GM21528 (cell line): Measurements from ENCODE around the gene HAUS7.
"Not testable (repeated sequence)": the region's sequence is repeated elsewhere in the genome, so short reads cannot be mapped to it uniquely, and the experiment has no call there.

Experiments
- ATAC-seq: cut with Tn5 transposase; IDR thresholded peaks from one replicate; pipeline ENCODE4 v1.9.1; 2021; ENCODE audit warnings: mild to moderate bottlenecking, moderate library complexity; ENCODE audit not compliant: unreplicated experiment, low FRiP score

The HAUS7 gene

DNA sequence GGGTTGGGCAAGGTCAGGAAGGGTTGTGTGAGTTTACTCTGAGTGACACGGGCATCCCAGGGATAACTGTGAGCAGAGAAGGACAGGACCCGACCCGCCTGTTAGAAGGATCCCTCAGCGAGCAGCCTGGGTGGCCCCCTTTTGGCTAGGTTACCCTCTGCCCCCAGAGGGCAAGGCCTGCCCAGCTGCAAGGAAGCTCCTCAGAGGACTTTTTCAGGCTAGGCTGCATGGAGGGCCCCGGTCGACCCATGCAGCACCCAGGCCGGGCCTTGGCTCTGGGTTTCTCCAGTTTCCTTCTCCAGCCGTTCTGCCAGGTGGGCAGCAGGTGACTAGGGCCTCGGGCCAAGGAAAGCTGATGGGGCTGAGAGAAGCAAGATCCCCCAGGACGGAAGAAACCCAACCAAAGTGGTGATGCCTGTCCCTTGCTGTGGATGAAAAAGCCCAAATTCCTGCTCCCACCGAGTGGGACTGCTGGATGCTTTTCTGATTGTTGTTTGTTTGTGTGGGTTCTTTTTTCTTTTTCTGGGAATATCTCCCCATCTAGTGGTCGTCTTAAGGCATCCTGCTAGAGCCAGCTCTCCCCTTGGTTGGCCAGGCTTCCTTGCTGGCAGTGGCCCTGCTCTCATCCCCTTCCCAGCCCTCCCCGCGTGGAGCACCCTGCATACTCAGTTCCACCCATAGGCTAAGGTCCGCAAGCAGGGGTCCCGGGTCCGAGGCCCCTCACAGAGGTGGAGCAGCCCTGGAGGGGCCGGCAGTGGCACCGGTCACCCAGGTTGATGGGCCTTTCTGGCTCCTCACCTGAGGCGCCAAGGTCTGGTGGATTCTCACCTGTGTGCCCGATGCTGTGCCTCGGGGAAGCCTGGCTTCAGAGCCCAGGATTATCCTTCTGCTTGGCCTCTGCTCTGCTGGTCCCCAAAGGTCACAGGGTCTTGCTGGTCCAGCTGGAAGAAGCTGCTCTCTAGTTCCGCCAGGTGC, 57.3 kb downstream of the HAUS7 start:
- no peak for ATAC-seq

DNA sequence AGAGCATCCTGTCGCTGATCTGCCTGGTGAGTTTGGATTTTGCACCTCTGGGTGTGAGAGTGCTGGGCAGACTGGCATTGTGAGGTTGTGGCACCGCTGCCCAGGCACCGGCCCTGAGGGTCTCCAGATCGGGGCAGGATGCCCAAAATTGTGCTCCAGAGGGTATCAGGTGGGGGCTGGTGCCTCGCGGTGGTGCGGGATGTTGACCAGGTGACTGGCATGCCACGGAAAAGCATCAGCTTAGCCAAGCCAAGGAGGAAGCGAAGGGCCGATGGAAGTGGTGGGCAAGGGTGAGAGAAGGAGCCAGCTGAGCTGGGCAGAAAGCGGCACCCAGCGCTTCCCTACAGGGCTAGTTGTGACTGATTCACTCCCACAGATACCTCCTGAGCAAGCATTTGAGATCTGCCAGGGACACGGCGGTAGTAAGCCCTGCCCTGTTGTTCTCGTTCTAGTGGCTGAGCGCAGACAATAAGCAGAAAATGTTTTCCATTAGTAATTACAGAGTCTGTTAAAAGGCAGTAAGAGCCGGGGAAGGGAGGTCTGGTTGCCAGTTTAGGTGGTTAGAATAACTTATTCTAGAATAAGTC, 58.3 kb downstream of the HAUS7 start:
- no peak for ATAC-seq

DNA sequence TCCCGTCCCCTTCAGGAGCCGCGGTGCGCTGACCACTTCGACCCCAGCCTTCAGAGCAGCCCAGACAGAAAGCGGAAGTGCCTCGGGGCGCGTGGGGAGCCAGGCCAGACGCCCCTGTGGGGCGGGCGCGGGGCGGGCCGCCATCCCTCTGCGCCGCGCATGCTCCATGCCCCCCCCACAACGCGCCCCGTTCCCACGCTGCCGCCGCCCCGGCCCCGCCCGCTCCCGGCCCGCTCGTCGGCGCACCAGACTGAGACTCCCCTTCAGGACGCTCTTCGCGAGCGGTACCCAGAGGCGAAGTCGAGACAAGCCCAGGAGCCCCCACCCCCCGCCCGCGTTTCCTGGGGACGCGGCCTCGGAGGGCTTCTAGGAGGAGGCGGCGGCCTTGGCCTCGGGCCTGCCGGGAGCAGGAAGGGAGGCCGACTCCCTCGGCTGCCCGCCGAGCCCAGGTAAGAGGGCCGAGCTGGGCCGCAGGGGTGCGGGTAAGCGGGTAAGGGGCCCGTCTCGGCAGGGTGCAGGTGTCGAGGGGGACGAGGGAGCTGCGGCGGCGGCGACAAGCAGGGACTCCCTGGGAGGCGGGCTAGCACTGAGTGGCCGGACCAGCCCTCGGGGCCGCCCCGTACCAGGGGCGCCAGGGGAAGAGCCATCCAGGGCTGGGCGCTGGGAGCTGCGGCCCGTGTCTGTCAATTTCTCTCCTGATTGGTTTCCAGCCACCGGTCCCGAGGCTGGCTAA, 59.0 kb downstream of the HAUS7 start, which contains the start of gene ZFP92:
ZFP92 (plus strand) TSS at position 218 of the 733 bp plus-strand sequence. CDS start 6,851 bp downstream, outside the sequence.
- no peak for ATAC-seq

GRCh38 chrX:153410888-153411254, 59.5 kb downstream of the HAUS7 start:
- ATAC-seq, result no peak

GRCh38 chrX:153410373-153410772, 60.0 kb downstream of the HAUS7 start:
- ATAC-seq, result no peak

- no peak for ATAC-seq
These were observed 60.8 kb downstream of the HAUS7 start for GRCh38 chrX:153409414-153410101.

DNA sequence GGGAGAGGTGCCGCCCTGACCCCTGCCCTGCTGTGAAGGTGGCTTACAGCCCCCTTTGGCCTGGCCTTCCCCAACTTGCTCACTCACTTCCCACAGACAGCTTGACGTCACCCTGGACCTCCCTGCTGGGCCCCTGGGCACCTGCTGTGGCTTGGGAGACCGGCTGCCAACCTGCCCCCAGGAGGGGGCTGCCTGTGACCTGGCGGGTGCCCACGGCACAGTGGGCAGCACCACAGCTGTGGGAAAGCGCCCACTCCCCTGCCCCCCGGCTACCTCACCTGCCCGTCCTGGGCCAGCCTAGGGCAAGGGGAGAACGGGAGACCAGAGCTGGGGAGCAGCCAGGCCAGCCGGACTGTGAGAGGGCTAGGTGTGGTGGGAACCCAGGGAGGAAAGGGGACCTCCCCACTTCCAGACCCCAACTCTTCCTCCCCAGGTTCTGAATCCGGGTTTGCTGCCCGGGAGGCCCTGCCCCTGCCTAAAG, 61.5 kb downstream of the HAUS7 start:
- ATAC-seq, result no peak

DNA sequence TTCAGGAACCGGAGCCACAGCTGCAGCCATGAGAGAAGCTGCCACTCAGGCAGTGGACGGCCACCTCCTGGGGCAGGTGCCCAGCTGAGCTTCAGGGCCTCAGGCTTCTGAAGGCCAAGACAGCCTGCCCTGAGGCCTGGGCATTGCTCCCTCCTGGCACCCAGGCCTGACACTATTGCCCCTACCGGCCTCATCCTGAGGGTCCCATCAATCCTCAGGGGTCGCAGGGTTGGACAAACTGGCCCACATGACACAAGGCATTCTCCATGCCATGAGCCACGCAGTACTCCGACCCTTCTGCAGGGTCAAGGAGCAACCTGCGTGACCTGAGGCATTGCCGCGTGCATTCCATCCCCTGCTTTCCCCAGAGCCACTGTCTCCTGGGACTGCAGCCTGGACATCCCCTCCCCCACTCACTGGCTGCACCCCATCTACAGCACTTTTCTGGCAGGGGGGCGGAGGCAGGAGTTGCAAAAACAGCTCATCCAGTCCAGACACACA, 62.1 kb downstream of the HAUS7 start:
- no peak for ATAC-seq

DNA sequence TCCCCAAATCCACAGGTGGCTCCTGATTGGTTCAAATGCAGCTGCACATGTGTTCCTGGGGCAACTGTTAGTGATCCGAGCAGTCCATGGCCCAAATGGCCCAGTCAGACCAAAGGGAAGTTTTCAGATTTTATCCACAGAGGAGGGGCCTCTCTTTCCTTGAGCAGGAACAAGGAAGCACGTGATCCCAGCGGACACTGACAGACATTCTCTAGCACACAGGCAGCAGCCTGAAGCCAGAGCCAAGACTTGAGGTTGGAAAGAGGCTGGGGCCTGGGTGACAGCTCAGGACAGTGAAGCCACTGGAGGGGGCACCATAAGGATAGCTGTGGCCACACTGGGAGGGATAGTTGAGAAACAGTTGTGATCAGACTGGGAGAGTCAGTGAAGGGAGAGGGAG, 62.6 kb downstream of the HAUS7 start:
- no peak for ATAC-seq

GRCh38 chrX:153406903-153407302, 63.5 kb downstream of the HAUS7 start:
- no peak for ATAC-seq

GRCh38 chrX:153406011-153406410, 64.4 kb downstream of the HAUS7 start:
- no peak for ATAC-seq

GRCh38 chrX:153405426-153405825, 65.0 kb downstream of the HAUS7 start:
- ATAC-seq, result no peak

GRCh38 chrX:153404333-153404732, 66.0 kb downstream of the HAUS7 start:
- ATAC-seq, result not testable (repeated sequence)

DNA sequence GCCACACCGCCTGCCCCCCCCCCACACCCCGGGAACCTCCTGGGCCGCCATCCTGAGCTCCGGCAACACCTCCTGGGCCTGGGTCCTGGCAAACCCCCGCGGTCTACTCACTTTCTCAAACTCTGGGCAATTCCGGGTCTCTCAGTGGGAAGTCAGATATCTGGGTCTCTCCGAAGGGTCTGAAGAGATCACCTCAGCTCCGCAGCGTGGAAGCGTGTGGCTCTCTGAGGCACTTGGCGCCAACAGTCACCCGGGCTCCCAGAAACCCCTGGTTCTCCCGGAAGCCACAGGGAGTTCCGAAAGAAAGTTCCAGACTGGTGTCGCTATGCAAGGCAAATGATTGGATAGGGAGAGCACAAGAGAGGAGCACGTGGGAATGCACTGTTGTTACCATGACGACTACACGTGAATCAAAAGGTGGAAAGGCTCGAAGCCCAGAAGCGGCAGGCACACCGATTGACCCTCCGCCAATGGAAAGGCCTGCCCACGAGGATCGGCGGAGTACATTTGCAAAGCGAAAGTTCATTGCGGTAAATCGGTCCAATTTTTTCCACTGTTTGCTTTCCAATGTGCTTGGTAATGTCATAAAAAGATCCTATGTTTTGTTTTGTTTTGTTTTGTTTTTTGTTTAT, 69.1 kb downstream of the HAUS7 start, which contains the start of gene PNMA6E:
PNMA6E (minus strand) TSS at position 218 of the 632 bp plus-strand sequence. CDS start 2,501 bp downstream, outside the sequence.
- ATAC-seq, result no peak

DNA sequence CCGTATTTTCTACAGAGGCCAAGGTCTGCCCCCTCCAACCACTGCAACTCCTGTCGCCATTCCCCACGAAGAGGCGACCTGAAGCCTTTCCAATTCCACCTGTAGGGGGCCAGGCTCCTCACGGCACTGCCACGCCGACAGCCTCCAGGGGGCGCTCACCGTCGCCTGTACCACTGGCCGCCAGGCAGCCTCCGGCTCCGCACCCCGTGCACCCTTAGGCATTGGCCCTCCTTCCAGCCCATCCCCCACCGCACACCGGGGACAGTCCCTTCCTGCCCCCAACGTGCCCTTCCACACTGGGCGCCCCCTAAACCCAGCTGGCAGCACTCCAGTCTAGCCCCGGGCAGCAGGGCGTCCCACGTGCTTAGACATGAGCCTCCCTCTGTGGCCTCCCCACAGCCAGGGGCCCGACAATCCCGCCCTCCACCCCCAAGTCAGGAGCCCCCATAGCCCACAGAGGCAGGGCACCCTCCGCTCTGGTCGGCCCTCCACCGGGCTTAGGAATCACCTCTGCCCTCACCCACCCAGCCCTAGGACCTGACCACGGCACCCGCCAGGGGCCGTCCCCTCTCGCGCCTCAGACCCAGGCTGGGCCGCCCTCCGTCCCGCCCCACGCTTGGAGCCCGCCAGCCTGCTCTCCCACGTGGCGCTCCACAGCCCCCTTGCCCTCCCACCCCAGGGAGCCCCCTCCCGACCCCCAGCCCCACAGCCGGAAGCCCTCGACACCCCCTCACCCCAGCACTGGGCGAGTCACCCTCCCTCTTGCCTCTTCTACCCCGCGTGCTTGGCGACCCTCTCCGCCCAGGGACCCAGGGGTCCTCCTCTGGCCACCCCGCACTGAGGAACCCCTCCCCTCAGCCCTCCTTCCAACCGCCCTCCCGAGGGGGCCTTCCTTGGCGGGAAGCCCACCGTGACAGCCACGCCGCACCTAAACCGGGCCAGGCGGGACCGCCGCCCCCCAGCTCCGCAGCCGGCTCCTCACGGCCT, 69.9 kb downstream of the HAUS7 start:
- ATAC-seq, result no peak

GRCh38 chrX:153398275-153398960, 72.0 kb downstream of the HAUS7 start:
- no peak for ATAC-seq
